HEK293 (cell line): ENCODE measurements around the gene PRPF18.

ENCODE experiments used
- CTCF ChIA-PET: fragments of 350-600 bp; formaldehyde crosslinking; extraction: SDS; loops from one replicate; lab custom pipeline; 2021; ENCODE audit warnings: antibody characterized with exemption; lab: Yijun Ruan, JAX
- POLR2A ChIA-PET: fragments of 300-600 bp; formaldehyde crosslinking; extraction: SDS; loops from one replicate; lab custom pipeline; 2020; ENCODE audit warnings: antibody characterized with exemption, inconsistent platforms; lab: Yijun Ruan, JAX
- H3K27ac ChIP-seq: fragments of 200-500 bp; sonication (Bioruptor generic); 2 replicates; pipeline ENCODE4 v1.5.1; 2014; ENCODE audit warnings: low read depth, low read length, control low read depth, inconsistent platforms; ENCODE audit errors: extremely low read depth
- H3K36me3 ChIP-seq, 2 experiments: fragments of 200-500 bp in 1 of 2; sonication (Bioruptor generic) in 1 of 2; 1 replicate in 1 of 2; 2 replicates in 1 of 2; pipeline ENCODE4 v1.5.1; 2014 to 2017; ENCODE audit warnings: inconsistent platforms in 2 of 2, low read length in 2 of 2; ENCODE audit not compliant: control insufficient read depth in 2 of 2, insufficient read depth in 1 of 2
- H3K4me1 ChIP-seq: fragments of 200-500 bp; sonication (Bioruptor generic); 2 replicates; pipeline ENCODE4 v1.5.1; 2014; ENCODE audit warnings: mild to moderate bottlenecking, low read length, inconsistent platforms; ENCODE audit not compliant: control insufficient read depth, insufficient read depth
- H3K4me3 ChIP-seq: 2 replicates; pipeline ENCODE4 v1.5.1; 2011; ENCODE audit warnings: low read depth, mild to moderate bottlenecking, control low read depth, low read length, moderate library complexity
- H3K9me3 ChIP-seq: fragments of 200-500 bp; sonication (Bioruptor generic); 2 replicates; pipeline ENCODE4 v1.5.1; 2014; ENCODE audit warnings: low read depth, low read length, inconsistent platforms; ENCODE audit not compliant: control insufficient read depth, insufficient read depth
- ATF2 ChIP-seq: fragments of 450-650 bp; formaldehyde crosslinking; IDR thresholded peaks from 2 replicates; pipeline ENCODE4 v1.5.1; 2016; ENCODE audit warnings: missing biosample characterization, missing genetic modification characterization, low read depth
- CTCF ChIP-seq: fragments of 450-650 bp; formaldehyde crosslinking; IDR thresholded peaks from 2 replicates; pipeline ENCODE4 v1.5.1; 2016; ENCODE audit warnings: missing biosample characterization, missing genetic modification characterization
- GLI4 ChIP-seq: fragments of 450-650 bp; formaldehyde crosslinking; IDR thresholded peaks from 2 replicates; pipeline ENCODE4 v1.5.1; 2016; ENCODE audit warnings: missing biosample characterization, missing genetic modification characterization
- INSM2 ChIP-seq: fragments of 450-650 bp; formaldehyde crosslinking; IDR thresholded peaks from 2 replicates; pipeline ENCODE4 v1.5.1; 2016; ENCODE audit warnings: missing biosample characterization, missing genetic modification characterization
- SP2 ChIP-seq: fragments of 450-650 bp; formaldehyde crosslinking; IDR thresholded peaks from 2 replicates; pipeline ENCODE4 v1.5.1; 2016; ENCODE audit warnings: missing biosample characterization, missing genetic modification characterization
- ZIC2 ChIP-seq: fragments of 450-650 bp; formaldehyde crosslinking; IDR thresholded peaks from 2 replicates; pipeline ENCODE4 v1.5.1; 2016; ENCODE audit warnings: missing biosample characterization, missing genetic modification characterization
- ZNF114 ChIP-seq: fragments of 450-650 bp; formaldehyde crosslinking; IDR thresholded peaks from 2 replicates; pipeline ENCODE4 v1.5.0; 2017; ENCODE audit warnings: missing biosample characterization, missing genetic modification characterization
- ZNF146 ChIP-seq: fragments of 450-650 bp; formaldehyde crosslinking; IDR thresholded peaks from 2 replicates; pipeline ENCODE4 v1.5.1; 2016; ENCODE audit warnings: missing biosample characterization, missing genetic modification characterization
- ZNF169 ChIP-seq: fragments of 450-650 bp; formaldehyde crosslinking; IDR thresholded peaks from 2 replicates; pipeline ENCODE4 v1.5.1; 2016; ENCODE audit warnings: missing biosample characterization, missing genetic modification characterization
- ZNF174 ChIP-seq: fragments of 450-650 bp; formaldehyde crosslinking; IDR thresholded peaks from 2 replicates; pipeline ENCODE4 v1.5.0; 2017; ENCODE audit warnings: missing biosample characterization, mild to moderate bottlenecking, missing genetic modification characterization
- ZNF175 ChIP-seq: fragments of 450-650 bp; formaldehyde crosslinking; IDR thresholded peaks from 2 replicates; pipeline ENCODE4 v1.5.1; 2016; ENCODE audit warnings: missing biosample characterization, missing genetic modification characterization
- ZNF37A ChIP-seq: fragments of 450-650 bp; IDR thresholded peaks from 2 replicates; pipeline ENCODE4 v1.5.1; 2018; ENCODE audit warnings: missing biosample characterization, missing genetic modification characterization
- ZNF394 ChIP-seq: fragments of 450-650 bp; formaldehyde crosslinking; IDR thresholded peaks from 2 replicates; pipeline ENCODE4 v1.5.1; 2016; ENCODE audit warnings: missing biosample characterization, missing genetic modification characterization, mild to moderate bottlenecking, moderate library complexity, borderline replicate concordance
- ZNF433 ChIP-seq: fragments of 450-650 bp; formaldehyde crosslinking; IDR thresholded peaks from 2 replicates; pipeline ENCODE4 v1.5.1; 2016; ENCODE audit warnings: missing biosample characterization, missing genetic modification characterization, low read depth
- ZNF488 ChIP-seq: fragments of 450-650 bp; formaldehyde crosslinking; IDR thresholded peaks from 2 replicates; pipeline ENCODE4 v1.5.1; 2016; ENCODE audit warnings: missing biosample characterization, missing genetic modification characterization
- ZNF521 ChIP-seq: fragments of 450-650 bp; formaldehyde crosslinking; IDR thresholded peaks from 2 replicates; pipeline ENCODE4 v1.5.1; 2017; ENCODE audit warnings: missing biosample characterization, mild to moderate bottlenecking, missing genetic modification characterization
- ZNF571 ChIP-seq: fragments of 450-650 bp; formaldehyde crosslinking; IDR thresholded peaks from 2 replicates; pipeline ENCODE4 v1.5.0; 2017; ENCODE audit warnings: missing biosample characterization, missing genetic modification characterization
- ZNF596 ChIP-seq: fragments of 450-650 bp; IDR thresholded peaks from 2 replicates; pipeline ENCODE4 v1.5.0; 2018; ENCODE audit warnings: missing biosample characterization, mild to moderate bottlenecking, missing genetic modification characterization, moderate library complexity
- ZNF600 ChIP-seq: fragments of 450-650 bp; formaldehyde crosslinking; IDR thresholded peaks from 2 replicates; pipeline ENCODE4 v1.5.1; 2016; ENCODE audit warnings: missing biosample characterization, missing genetic modification characterization
- ZNF624 ChIP-seq: fragments of 450-650 bp; formaldehyde crosslinking; IDR thresholded peaks from 2 replicates; pipeline ENCODE4 v1.5.1; 2017; ENCODE audit warnings: missing biosample characterization, missing genetic modification characterization
- ZNF707 ChIP-seq: fragments of 450-650 bp; formaldehyde crosslinking; IDR thresholded peaks from 2 replicates; pipeline ENCODE4 v1.5.1; 2016; ENCODE audit warnings: missing biosample characterization, missing genetic modification characterization
- ZNF776 ChIP-seq: fragments of 450-650 bp; formaldehyde crosslinking; IDR thresholded peaks from 2 replicates; pipeline ENCODE4 v1.5.0; 2017; ENCODE audit warnings: missing biosample characterization, missing genetic modification characterization, borderline replicate concordance
- ZNF777 ChIP-seq: fragments of 450-650 bp; formaldehyde crosslinking; IDR thresholded peaks from 2 replicates; pipeline ENCODE4 v1.5.1; 2017; ENCODE audit warnings: missing biosample characterization, missing genetic modification characterization, borderline replicate concordance
- ZSCAN23 ChIP-seq: fragments of 450-650 bp; formaldehyde crosslinking; IDR thresholded peaks from 2 replicates; pipeline ENCODE4 v1.5.1; 2016; ENCODE audit warnings: missing biosample characterization, missing genetic modification characterization
- ZSCAN30 ChIP-seq: fragments of 450-650 bp; IDR thresholded peaks from 2 replicates; pipeline ENCODE4 v1.5.1; 2018; ENCODE audit warnings: missing biosample characterization, mild to moderate bottlenecking, missing genetic modification characterization, moderate library complexity
- TF ChIP-seq, protein P1 (sequence below): fragments of 450-650 bp; formaldehyde crosslinking; IDR thresholded peaks from 2 replicates; pipeline ENCODE4 v1.5.1; 2016; ENCODE audit warnings: missing biosample characterization, missing genetic modification characterization

The PRPF18 gene

DNA sequence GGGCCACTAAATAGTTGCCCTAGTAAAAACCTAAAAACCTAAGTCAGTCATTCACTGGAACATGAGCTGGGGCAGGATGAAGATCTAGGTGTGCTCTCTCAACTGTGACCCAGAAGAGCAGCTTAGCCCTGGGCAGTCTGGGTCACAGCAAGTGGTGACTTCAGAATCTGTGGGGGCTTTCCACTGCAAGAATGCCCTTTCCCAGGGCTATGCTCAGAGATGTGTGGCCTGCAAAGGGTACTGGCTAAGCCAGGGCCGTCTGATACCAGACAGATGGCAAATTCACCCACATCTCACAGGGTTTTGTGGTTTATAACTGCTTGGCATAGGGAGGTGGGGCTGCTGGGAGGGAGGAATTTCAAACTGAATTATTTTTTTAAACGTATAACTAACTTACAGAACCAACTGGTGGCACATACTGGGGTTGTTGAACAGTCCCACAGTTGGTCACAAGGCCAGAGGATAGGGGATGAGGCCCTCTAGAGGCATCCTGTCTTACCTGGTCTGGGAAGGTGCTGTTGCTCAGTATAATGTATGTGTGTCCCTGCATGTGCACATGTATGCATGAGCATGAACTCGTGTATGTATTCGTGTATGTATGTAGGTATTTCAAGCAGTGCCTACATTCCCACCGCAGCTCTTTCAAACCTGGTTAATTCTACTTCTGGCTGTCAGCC is 63.2 kb downstream of the PRPF18 start (continued):
- TF ChIP-seq INSM2 (tag by site-specific recombination): no peak
- TF ChIP-seq ZNF146: no peak
- TF ChIP-seq ZNF488 (tag by site-specific recombination): no peak
- TF ChIP-seq ZNF624 (tag by site-specific recombination): no peak
- TF ChIP-seq ZNF707 (tag by site-specific recombination): no peak
- no peak for TF ChIP-seq ZNF521 (tag by site-specific recombination)
- no peak for TF ChIP-seq SP2 (tag by site-specific recombination)
- no peak for TF ChIP-seq ZNF114 (tag by site-specific recombination)

DNA sequence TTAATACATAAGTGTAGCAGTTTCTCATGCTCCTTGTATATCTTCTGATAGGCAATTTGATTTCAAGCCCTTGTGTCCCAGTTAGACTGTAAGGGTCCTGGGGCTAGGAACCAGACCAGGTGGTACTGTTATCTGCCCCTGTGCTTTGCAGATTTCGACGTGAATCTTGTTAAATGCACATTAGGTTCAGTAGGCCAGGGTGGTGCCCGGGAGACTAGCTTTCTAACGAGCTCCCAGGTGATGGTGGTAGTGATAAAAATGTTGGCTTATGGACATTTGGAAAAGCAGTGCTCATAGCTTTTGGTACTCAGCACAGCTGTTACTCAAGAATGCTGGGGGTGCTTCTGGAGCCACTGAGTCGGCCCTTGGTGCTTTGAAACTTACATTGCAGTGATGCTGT is 64.2 kb downstream of the PRPF18 start:
- Histone ChIP-seq H3K36me3 (peaks cover 0 to 84% of the 10 kb centered on the region in 2 experiments; a peak in 2 of 3 replicates), H3K9me3 (no peaks in the 10 kb centered on the region), H3K4me3 (no peak overlapping the region), H3K4me1 (no peaks in the 10 kb centered on the region), H3K27ac (no peak overlapping the region)
- CTCF ChIA-PET: interaction anchor here (1.1 kb wide), 1 partner anchor 279 kb away, joined by 3 read pairs; no protein-coding TSS in a partner anchor
- TF ChIP-seq CTCF (tag by site-specific recombination) (no peak), ZNF777 (tag by site-specific recombination) (no peak), ZNF37A (tag by site-specific recombination) (no peak), ATF2 (tag by site-specific recombination) (no peak), ZNF776 (tag by site-specific recombination) (no peak), ZIC2 (tag by site-specific recombination) (no peak), ZNF571 (tag by site-specific recombination) (no peak), ZNF596 (tag by site-specific recombination) (no peak), ZNF174 (no peak), ZNF433 (tag by site-specific recombination) (no peak), GLI4 (tag by site-specific recombination) (no peak), ZSCAN30 (tag by site-specific recombination) (no peak), ZNF175 (tag by site-specific recombination) (no peak), ZNF394 (tag by site-specific recombination) (no peak), ZNF600 (tag by site-specific recombination) (no peak), ZSCAN23 (no peak), ZNF169 (no peak)
- TF ChIP-seq, protein P1, sequence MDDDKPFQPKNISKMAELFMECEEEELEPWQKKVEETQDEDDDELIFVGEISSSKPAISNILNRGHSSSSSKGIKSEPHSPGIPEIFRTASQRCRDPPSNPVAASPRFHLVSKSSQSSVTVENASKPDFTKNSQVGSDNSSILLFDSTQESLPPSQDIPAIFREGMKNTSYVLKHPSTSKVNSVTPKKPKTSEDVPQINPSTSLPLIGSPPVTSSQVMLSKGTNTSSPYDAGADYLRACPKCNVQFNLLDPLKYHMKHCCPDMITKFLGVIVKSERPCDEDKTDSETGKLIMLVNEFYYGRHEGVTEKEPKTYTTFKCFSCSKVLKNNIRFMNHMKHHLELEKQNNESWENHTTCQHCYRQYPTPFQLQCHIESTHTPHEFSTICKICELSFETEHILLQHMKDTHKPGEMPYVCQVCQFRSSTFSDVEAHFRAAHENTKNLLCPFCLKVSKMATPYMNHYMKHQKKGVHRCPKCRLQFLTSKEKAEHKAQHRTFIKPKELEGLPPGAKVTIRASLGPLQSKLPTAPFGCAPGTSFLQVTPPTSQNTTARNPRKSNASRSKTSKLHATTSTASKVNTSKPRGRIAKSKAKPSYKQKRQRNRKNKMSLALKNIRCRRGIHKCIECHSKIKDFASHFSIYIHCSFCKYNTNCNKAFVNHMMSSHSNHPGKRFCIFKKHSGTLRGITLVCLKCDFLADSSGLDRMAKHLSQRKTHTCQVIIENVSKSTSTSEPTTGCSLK (tag by site-specific recombination): no peak
- POLR2A ChIA-PET: no interaction called here
